Measurements from ENCODE around the gene TERF2IP. TPM values are rescaled to one million over a fixed set of nuclear protein-coding genes. Genes with fewer than 3 reads are reported as not detected.
A peak's percentile ranks its signal among the peaks of the same experiment; 100 is the strongest.

The TERF2IP gene
- total RNA-seq, 6 experiments from 2014 or later, result 67.9 to 87.8 (median 70.6) TPM

GRCh38 chr16:75614066-75614897 is 33.3 kb upstream of the TERF2IP start:
- Mint-ChIP-seq H3K27me3 (ENCODE audit: insufficient read depth) (no peaks in the 10 kb centered on the region), H3K4me3 (peak overlapping the region; percentile 66), H3K4me1 (ENCODE audit: low read depth) (peaks cover 32% of the 10 kb centered on the region), H3K36me3 (ENCODE audit: low read depth) (peaks cover 23% of the 10 kb centered on the region), H3K9me3 (no peaks in the 10 kb centered on the region), H3K27ac (peak overlapping the region; percentile 80)
- no peak for TF ChIP-seq CTCF (IDR thresholded peaks at IDR 0.05)
- DNase-seq, result peak; percentile 90

DNA sequence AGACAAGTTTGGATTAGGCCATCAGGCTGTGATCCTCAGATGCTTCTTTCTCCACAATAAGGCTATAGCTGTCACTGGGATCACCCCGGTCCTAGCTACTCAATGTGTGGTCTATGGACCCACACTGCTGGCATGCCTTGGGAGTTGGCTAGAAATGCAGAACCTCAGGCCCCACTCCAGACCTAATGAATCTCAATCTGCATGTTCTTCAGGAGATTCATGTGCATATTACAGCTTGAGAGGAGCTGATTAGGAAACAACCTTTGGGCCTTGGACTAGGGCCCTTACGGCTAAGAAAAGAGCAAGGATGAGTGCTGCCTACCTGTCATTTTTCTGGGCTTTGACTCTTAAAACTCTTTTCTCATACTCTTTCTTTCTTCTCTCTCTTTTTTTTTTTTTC is 32.0 kb upstream of the TERF2IP start:
- Mint-ChIP-seq H3K4me1 (ENCODE audit: low read depth) (peaks cover 29% of the 10 kb centered on the region), H3K36me3 (ENCODE audit: low read depth) (peaks cover 29% of the 10 kb centered on the region), H3K27me3 (ENCODE audit: insufficient read depth) (no peaks in the 10 kb centered on the region), H3K4me3 (no peak overlapping the region), H3K27ac (no peak overlapping the region), H3K9me3 (no peaks in the 10 kb centered on the region)
- TF ChIP-seq CTCF (IDR thresholded peaks at IDR 0.05), result no peak
- DNase-seq, result no peak

GRCh38 chr16:75616521-75617010 is 31.0 kb upstream of the TERF2IP start:
- Mint-ChIP-seq H3K4me3 (no peak overlapping the region), H3K27me3 (ENCODE audit: insufficient read depth) (no peaks in the 10 kb centered on the region; the same call in 1 of the 2 replicates), H3K9me3 (no peaks in the 10 kb centered on the region), H3K36me3 (ENCODE audit: low read depth) (peaks cover 29% of the 10 kb centered on the region), H3K4me1 (ENCODE audit: low read depth) (peaks cover 38% of the 10 kb centered on the region), H3K27ac (no peak overlapping the region)
- no peak for TF ChIP-seq CTCF (IDR thresholded peaks at IDR 0.05)
- no peak for DNase-seq

DNA sequence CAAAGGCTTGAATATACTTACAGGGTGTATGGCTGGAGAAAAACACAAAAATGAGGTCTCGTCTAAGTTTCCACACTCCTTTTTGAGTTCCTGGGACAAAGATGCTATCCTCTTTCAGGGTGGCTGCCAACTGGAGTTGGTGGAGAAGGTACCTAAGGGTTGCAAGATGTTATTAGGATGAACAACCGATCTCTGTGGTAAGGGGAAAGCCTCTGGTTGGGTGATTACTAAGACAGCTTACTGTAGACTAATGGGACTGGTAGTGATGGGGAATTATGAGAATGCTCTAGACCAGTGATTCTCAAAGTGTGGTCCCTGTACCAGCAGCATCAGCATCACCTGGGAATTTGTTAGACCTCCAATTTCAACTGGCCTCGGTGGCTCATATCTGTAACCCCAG is 30.5 kb upstream of the TERF2IP start:
- Mint-ChIP-seq H3K9me3 (no peaks in the 10 kb centered on the region), H3K4me3 (no peak overlapping the region), H3K4me1 (ENCODE audit: low read depth) (peaks cover 44% of the 10 kb centered on the region), H3K27me3 (ENCODE audit: insufficient read depth) (no peaks in the 10 kb centered on the region; the same call in 1 of the 2 replicates), H3K27ac (no peak overlapping the region; the same call in 1 of the 2 replicates), H3K36me3 (ENCODE audit: low read depth) (peaks cover 28% of the 10 kb centered on the region)
- TF ChIP-seq CTCF (IDR thresholded peaks at IDR 0.05), result no peak
- DNase-seq, result no peak

- Mint-ChIP-seq H3K27me3 (ENCODE audit: insufficient read depth) (peaks cover 5% of the 10 kb centered on the region), H3K27ac (no peak overlapping the region), H3K36me3 (ENCODE audit: low read depth) (peaks cover 21% of the 10 kb centered on the region)
Observed at GRCh38 chr16:75618780-75619179, 28.8 kb upstream of the TERF2IP start.

More at GRCh38 chr16:75618780-75619179, 28.8 kb upstream of the TERF2IP start:
- peaks cover 48% of the 10 kb centered on the region for H3K4me1 Mint-ChIP-seq (ENCODE audit: low read depth)
- no peak overlapping the region for H3K4me3 Mint-ChIP-seq
- no peak for TF ChIP-seq CTCF (IDR thresholded peaks at IDR 0.05)
- DNase-seq, result no peak
- no peaks in the 10 kb centered on the region for H3K9me3 Mint-ChIP-seq
